HTR-8/SVneo (cell line): ENCODE data around the gene MAML2.

ENCODE experiments used
- DNase-seq: peaks from one replicate; pipeline ENCODE4 v3.0.0; 2011; ENCODE audit warnings: low spot score, mixed read lengths; ENCODE audit not compliant: insufficient read length
- FAIRE-seq: peaks from 2 replicates; lab custom pipeline; 2011; peaks lifted over from hg19 to GRCh38; lab: Jason Lieb, UNC

The MAML2 gene

DNA sequence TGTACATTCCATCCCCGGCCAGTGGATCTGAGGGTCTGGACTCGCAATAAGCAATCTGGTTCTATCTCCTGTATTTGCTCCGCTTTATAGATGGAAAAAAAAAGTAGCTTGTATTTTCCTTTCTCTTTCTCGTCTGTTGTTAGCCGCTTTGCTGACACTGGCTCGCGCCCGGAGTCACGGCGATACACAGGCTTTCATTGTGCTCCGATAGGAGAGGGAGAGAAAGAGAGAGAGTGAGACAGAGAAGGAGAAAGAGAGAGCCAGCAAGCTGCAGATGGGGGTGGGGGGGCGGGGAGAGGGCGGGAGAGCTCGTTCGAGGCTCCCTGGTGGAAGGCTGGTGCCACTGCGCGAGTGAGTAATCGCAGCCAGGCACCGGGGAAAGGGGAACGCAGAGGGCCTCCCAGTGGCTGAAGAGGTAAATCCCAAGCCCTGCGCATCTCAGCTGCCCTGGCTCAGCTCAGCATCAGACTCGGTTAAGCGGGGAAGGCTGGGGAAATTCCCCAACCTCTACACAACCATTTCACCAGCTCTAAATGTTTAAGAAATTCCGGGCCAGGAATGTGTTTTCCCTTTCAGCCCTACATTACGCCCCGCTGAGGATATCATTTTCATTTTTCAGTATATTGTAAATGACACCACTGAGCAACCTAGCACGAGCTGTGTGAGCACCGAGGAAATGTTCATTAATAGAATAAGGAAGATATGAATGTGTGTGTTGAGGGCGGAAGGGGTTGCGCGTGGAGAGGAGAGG, at the start of gene MAML2:
MAML2 (minus strand) TSS at position 235 of the 751 bp plus-strand sequence. CDS start 1,300 bp downstream, outside the sequence.
- no peak for FAIRE-seq

DNA sequence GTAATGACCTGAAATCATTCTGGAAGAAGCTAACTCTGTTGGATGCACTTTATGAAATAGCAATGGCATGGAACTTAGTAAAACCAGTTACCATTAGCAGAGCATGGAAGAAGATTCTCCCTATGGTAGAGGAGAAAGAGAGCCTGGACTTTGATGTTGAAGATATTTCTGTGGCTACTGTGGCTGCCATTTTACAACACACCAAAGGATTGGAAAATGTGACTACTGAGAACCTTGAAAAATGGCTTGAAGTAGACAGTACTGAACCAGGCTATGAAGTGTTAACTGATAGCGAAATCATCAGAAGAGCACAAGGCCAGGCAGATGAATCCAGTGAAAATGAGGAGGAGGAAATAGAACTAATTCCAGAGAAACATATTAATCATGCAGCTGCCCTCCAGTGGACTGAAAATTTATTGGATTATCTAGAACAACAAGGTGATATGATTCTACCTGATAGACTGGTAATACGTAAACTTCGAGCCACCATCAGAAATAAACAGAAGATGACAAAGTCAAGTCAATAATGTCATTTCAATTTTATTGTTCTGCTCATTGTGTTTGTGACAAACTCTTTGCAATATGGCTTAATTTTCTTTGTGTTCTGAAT, 48.8 kb upstream of the MAML2 start:
- DNase-seq = no peak
- FAIRE-seq = no peak

More for the DNA sequence above, at the start of gene MAML2:
- peak; percentile 97 for DNase-seq

DNA sequence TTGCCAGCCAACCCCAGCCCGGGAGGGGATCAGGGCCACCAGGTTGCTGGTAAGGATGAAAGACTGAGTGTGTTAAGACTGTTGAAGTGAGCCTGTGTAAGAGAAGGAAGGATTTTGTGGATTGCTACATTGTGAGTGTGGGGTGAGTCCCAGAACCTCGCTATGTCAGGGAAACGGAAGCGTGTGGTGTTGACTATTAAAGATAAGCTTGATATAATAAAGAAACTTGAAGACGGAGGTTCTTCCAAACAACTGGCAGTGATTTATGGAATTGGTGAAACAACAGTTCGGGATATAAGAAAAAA, 47.4 kb upstream of the MAML2 start:
- FAIRE-seq (no peak), DNase-seq (no peak)

DNA sequence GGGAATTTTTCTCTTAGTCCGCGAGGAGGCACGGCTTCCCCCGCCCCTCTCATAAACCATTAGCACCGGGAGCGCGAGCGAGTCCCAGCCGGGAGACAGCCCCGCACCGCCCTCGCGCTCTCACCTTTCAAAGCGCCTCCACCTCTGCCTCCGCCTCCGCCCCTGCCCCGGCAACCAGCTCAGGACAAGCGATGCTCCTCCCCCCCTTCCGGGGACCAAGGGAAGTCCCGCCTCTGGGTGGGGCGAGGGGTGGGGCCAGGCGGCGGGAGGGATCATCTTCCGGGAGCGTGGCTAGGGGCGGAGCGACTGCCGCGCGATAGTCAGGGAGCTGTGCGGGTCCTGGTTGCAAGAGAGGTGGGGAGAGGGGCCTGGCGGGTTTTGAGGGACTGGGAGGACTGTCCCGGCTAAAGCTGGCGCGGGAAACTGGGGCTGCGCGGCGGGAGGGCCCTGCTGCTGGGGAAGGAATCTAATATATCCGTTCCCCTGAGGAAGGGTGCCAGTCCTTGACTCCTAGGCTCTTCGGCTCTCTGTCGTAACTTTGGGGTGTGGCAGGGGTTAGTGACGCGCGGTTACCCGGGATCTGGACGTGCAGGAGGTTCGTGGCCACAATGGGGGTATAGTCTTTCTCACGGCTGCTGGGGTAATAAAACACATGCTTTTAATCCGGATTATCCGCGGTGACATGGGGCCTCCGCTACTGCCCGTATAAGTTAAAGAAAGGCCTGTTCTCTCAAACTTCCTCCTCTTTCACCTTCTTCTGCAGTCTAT, 46.9 kb upstream of the MAML2 start, which contains the start of the genes CCDC82 and JRKL:
CCDC82 (minus strand) TSS at position 193 of the 768 bp plus-strand sequence. CDS start 5,165 bp downstream, outside the sequence.
JRKL (plus strand) TSS at position 294 of the 768 bp plus-strand sequence. CDS start 637 bp downstream, outside the sequence.
- FAIRE-seq (peak; percentile 88), DNase-seq (peak; percentile 92)

DNA sequence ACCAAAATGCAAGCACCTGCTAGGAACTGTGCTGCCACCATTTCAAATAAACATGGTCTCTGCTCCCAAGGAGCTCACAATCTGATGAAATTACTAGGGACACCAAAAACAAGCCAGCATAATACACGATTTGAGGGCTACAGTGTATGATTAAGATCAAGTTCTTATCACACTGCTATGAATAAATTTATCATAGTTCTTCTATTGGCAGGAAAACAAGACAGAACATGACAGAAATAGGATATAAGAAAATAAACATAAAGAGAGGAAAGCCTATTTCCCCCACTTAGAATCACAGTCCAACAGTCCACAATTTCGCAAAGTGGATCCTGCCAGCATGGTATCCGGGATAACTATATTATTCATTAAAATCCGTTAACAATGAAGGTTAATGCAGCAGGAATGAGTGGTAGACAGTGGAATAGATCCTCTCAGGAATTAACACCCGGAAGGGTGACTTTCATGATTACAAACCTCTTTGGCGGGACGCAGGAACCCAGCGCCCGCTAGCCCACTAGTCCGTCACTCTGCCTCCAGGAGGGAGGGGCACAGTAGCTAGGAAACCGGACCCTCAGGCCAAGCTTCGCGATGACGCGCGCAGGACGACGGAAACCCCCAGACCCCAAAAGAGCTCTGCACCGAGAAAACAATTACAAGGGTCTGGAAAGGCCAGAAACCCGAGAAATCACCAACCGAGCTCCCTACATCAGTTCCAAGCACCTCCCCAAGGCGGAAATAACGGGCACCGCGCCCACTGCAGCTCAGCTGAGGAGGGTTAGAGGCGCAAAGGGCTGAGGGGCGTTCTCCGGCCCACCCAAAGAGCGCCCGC, 46.1 kb upstream of the MAML2 start:
- DNase-seq = peak; percentile 58
- no peak for FAIRE-seq

DNA sequence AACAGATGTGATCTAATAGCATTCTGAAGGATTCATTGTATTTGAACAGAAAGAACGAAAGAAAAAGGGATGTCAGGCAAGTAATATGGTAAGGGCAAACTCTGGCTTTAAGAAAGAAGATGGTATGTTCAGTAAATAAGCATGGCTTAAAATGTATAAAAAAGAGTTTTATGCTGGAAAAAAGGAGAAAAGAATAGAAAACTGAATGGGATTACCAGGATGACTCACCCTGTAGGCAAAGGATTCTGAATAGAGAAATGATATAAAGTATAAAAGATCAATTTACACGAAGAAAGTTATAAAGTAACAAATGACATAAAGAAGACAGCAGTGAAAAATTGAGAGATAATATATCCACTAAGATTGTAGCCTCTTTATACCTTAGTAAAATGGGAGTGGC, 42.2 kb upstream of the MAML2 start:
- DNase-seq (no peak), FAIRE-seq (no peak)

DNA sequence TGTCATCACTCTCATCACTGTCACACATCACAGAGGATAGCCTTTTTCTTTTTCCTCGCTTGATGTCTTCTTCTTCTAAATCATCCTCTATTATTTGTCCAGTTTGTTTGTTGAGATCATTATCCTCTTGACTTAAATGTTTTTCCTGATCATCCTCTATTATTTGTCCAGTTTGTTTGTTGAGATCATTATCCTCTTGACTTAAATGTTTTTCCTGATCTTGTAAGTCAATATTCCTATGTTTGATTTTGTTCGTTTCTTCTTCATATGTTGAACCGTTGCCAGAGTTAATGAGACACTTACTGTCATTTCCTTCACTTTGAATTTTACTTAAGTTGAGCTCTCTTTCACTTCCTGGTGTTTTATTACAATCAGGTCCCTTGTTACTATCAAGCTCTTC, 41.2 kb upstream of the MAML2 start:
- DNase-seq = no peak
- FAIRE-seq = no peak

DNA sequence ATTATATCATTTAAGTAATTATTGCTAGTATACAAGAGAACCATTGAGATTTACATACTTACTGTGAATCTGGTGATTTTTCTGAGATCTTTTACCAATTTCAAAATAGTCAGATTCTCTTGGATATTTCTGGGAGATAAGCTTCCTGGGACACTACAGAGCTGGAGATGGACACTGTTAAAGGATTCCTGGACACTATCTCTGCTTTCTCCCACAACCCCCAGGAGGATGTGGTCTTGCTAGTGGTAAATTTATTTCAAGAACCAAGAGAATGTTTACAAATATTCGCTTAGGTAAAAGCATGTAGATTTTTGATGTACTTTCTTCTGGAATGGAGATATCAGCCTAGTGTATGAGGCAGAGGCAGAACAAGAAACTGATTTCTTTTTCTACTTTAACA, 33.8 kb upstream of the MAML2 start:
- DNase-seq = no peak
- no peak for FAIRE-seq

DNA sequence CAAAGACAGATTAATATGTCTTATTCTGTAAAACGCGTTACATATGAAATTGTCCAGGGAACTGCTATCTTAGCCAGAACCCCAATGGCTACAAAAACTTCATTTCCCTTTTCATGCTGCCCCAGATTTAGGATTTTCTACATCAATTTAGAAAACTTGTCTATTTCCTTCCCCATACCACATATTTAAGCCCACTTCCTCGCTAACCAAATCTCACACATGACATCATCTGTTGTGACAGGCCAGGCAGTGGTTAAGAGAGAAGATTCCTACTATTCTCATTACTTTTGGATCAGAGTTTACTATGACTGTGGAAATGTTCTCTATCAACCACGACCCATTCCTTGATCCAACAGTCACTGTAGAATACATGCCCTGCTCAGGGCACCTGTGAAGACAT, 30.8 kb upstream of the MAML2 start:
- no peak for DNase-seq

DNA sequence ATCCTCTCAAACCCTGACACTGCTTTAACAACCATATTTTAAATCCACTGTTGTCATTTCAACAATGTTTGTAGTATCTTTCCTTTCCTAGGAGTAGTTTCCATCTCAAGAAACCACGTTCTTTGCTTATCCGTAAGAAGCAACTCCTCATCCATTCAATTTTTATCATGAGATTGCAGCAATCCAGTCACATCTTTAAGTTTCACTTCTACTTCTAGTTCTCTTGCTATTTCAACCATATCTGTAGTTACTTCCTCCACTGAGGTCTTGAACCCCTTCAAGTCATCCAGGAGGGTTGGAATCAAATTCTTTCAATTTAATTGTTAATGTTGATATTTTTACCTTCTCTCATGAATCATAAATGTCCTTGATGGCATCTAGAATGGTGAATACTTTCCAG, 24.3 kb upstream of the MAML2 start:
- FAIRE-seq = no peak
- DNase-seq = no peak

More for the DNA sequence above, 30.8 kb upstream of the MAML2 start:
- peak; percentile 33 for FAIRE-seq

DNA sequence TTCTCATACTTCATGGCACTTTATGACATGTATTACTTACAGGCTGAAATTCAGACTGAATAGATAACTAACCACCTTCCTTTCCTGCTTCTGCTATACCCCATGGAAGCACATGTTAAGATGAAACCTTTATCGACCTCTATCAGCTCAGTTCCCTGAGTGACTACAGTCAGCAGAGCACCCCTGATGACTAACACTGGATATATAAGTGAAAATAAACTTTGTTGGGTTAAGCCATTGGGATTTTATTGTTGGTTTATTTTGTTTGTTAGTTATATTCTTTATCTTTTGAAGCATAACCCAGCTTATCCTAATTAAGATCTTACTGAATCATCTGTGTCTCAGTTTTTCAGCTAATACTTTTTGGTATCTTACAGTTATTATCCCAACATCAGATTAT, 23.0 kb upstream of the MAML2 start:
- no peak for DNase-seq

DNA sequence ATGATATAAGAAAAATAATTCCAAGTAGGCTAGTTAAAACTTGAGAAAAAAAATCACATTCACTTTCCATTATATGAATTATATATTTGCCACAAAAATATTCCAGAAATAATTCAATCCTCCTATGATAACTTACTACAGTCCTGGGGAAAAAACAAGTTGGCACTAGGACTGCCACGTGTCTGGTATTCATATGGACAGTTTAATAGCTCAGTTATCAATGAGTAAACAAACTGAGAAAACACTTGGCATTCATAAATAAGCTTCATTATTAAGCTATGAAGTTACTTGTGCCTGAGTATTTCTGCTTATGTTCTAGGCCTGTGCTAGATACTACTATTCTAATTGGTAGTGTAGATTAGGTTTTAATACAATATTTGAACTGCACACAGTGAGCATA, 22.5 kb upstream of the MAML2 start:
- FAIRE-seq = no peak
- DNase-seq = no peak

More for the DNA sequence above, 23.0 kb upstream of the MAML2 start:
- FAIRE-seq = no peak

DNA sequence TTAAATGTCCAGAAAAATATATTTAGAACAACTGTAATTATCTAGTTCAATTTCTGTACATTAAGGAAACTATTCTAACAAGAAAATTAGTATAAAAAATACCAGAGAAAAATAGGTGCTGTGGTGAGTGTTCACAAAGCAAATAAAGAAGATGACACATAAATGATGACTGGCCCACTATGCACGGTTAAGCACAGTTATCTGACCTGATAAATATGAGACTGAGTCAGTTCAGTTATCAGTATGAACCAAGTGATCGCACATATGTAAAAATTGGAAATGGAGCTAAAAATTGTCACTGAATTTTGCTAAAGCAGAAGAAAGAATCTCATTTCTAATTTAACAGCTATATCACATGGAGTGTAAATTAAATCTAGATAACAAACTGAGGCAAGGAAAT, 18.8 kb upstream of the MAML2 start:
- FAIRE-seq = no peak
- no peak for DNase-seq

DNA sequence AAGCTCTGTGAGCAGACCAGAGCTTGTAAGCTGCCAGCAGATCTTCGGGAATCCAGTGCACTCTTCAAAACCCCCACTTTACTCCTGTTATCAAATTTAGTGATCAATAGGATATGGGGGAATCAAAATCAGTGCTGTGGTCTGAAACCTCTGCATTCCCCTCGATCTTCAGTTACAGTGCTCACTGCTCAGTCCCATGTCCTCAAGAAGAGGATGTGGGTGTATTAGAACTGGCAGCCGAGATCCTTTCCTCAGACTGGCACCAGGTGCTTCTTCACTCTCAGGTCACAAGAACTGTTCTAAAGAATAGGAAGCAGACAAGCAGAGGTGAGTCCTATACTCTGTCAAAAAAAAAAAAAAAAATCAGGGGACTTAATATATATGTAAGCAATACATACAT, 15.3 kb upstream of the MAML2 start:
- DNase-seq (no peak), FAIRE-seq (no peak)

DNA sequence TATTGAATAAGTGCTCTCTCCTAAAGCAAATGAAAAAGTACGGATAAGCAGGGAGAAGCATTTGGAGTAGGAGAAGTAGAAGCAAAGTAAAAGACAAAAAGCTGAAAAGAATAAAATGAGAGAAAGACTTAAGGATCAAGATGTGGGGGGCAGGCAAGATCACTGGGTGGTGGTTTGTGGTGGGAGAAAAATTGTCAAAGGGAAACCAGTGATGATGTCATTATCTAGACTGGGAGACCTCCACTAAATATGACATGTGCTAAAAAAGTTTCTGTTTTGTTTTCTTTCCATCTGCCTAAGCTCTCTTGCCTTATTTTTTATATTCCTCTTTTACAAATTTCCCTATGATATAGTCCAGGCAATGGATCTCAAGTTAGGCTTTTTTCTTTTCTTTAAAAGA, 14.8 kb upstream of the MAML2 start:
- no peak for FAIRE-seq
- no peak for DNase-seq

DNA sequence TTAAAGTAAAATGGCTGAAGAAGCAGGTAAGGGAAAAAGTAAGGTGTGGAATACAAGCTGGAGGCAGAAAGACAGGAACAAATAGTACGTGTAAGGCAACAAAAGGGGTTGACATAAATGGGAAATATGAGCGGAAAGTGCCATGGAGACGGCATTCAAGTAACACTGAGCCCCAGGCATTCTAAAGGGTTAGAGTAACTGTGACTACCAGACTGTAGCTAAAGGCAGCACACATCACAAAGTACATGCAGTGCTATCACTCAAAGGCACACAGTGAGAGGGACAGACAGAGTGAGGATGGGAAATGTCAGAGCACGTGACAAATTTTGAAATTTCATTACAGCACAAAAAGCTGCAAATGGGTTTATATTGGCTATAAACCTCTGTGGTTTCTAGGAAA, 13.9 kb upstream of the MAML2 start:
- peak; percentile 36 for FAIRE-seq
- DNase-seq = no peak

DNA sequence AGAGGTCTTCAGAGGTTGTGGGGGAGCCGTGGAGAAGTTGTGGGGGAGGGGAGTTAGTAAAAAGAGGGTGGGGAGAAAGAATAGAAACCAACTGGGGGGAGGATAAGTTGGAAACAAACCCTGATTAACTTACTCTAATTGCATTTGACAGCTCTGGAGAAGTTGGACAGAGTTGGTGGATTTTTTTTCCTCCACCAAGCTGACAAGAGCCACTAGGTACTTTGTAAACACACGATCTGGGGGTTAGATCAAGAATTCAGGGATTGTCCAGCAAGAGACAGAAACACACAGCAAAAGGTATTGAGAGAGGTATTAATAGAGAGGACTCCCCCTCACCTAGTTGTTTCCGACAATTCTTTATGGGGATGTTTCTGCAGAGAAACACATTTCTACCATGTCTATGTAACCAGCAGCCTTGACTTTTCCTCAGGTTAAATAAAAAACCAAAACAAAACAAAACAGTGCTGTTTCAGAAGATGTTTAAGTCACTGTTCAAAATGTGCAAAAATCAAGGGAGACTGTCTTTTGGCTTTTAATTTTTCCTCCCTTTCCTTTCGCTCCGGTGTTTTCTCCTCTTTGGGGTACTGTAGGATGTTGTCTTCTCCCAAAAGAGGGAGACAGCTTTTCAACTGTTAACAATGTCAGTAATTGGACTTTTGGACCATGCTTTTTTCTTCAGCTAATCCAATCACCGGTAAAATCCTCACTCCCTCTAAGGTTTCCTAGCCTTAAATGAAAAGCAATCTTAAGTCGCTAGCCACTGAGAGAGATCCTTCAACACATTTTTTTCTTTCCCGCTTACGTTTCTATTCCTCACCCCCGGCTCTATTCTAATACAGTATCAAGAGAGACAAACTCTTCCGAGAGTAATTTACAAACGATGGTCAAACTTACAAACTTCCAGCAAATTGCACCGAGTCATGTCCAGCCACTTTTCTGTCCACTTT, 708 bp downstream of the MAML2 start:
- FAIRE-seq (no peak), DNase-seq (no peak)

DNA sequence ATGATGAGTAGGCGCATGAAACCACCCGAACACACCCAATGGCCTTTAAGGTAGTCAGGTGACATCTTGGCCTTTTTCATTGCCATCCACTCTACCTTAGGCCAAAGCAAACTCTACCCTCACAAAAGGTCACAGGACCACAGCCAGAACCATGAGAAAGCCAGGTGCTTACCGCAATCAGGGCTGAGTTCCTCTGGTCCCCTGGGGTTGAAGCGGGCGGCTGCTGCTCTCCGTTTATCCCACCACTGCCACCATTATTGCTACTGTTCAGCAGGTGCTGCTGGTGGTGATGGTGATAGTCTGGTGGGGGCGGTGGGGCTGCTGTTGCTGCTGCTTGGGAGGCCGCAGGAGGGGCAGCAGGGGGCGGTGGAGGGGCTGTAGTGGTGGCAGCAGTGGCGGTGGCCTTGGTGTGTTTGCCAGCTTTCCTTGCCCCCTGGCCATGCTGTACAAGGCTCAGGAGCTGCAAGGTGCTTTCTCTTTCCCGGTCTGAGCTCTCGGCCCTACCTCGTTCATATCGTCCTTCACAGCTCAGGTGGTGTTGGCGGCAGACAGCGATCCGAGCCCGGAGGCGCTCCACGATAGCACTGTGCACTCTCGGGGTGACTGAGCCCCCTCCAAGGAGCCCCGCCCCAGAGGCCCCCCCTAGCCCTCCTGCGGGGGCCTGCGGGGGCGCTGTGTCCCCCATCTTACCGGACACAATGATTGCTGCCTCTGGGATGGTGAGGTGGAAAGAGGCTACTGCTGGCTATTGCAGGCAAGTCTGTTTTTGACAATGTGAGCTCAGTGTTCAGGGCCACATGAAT, 1.6 kb downstream of the MAML2 start:
- FAIRE-seq (no peak), DNase-seq (peak; percentile 69)
